Activated B cell treated with CpG ODN at 0.5 μM for 24 hours (primary cell): Measurements from ENCODE around the gene SBK3. TPM values are rescaled to one million over a fixed set of nuclear protein-coding genes. Genes with fewer than 3 reads are reported as not detected.
"Not testable (repeated sequence)": the region's sequence is repeated elsewhere in the genome, so short reads cannot be mapped to it uniquely, and the experiment has no call there.

Source experiments
- ATAC-seq: fragments of 200-7000 bp; cut with Tn5 transposase; one replicate; pipeline ENCODE4 v1.10.0; 2021; ENCODE audit warnings: low read depth, mild to moderate bottlenecking, moderate library complexity
- CTCF ChIA-PET: fragments of 350-600 bp; sonication (Branson Sonifier 250); formaldehyde crosslinking; loops from one replicate; lab custom pipeline; 2021; ENCODE audit warnings: antibody characterized with exemption; lab: Charles Lee
- POLR2A ChIA-PET: fragments of 350-600 bp; sonication (Branson Sonifier 250); formaldehyde crosslinking; loops from one replicate; lab custom pipeline; 2021; ENCODE audit warnings: antibody characterized with exemption; lab: Charles Lee
- DNase-seq: peaks from one replicate; pipeline ENCODE4 v3.0.0; 2022
- H3K27ac Mint-ChIP-seq: one replicate; pipeline ENCODE4 v1.8.0; 2020; ENCODE audit warnings: mixed read lengths
- H3K27me3 Mint-ChIP-seq: one replicate; pipeline ENCODE4 v1.8.0; 2021; ENCODE audit warnings: mixed read lengths
- H3K36me3 Mint-ChIP-seq: one replicate; pipeline ENCODE4 v1.8.0; 2021; ENCODE audit warnings: low read depth, mixed read lengths
- H3K4me1 Mint-ChIP-seq: one replicate; pipeline ENCODE4 v1.8.0; 2021; ENCODE audit warnings: mixed read lengths
- H3K4me3 Mint-ChIP-seq: one replicate; pipeline ENCODE4 v1.8.0; 2020; ENCODE audit warnings: mild to moderate bottlenecking, mixed read lengths
- H3K9me3 Mint-ChIP-seq: one replicate; pipeline ENCODE4 v1.8.0; 2020; ENCODE audit warnings: mixed read lengths
- CTCF ChIP-seq: fragments of 200-600 bp; IDR thresholded peaks from one replicate; pipeline ENCODE4 v1.8.0; 2022; ENCODE audit warnings: antibody characterized with exemption, mild to moderate bottlenecking
- intact Hi-C: fragments of 100-400 bp; cut with micrococcal nuclease; formaldehyde crosslinking; loops from one replicate; pipeline ENCODE4 v1.15.1; 2024
- total RNA-seq: library from RNA; stranded (reverse); gene quantifications from 2 replicates; pipeline ENCODE4 v1.2.3, GENCODE V29; 2022

The SBK3 gene
- total RNA-seq, 1 donor from 2014 or later = not detected

DNA sequence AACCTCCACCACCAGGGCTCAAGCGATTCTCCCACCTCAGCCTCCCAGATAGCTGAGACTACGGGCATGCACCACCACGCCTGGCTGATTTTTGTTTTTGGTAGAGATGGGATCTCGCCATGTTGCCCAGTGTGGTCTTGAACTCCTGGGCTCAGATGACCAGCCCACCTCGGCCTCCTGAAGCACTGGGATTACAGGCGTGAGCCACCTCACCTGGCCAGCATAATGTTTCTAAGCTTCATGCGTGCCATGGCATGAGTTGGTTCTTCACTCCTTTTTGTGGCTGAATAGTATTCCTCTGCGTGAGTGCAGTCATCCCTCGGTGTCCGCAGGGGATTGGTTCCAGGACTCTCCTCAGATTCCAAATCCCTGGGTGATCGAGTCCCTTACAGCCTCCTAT is 39.5 kb upstream of the SBK3 start:
- CTCF ChIA-PET = interaction anchor here (0.9 kb wide), 1 partner anchor 81 kb away, joined by 3 read pairs; no protein-coding TSS in a partner anchor
- H3K27ac Mint-ChIP-seq = no peak overlapping the region
- H3K9me3 Mint-ChIP-seq = no peaks in the 10 kb centered on the region
- H3K36me3 Mint-ChIP-seq = peaks cover 3% of the 10 kb centered on the region
- no peaks in the 10 kb centered on the region for H3K27me3 Mint-ChIP-seq
- POLR2A ChIA-PET = interaction anchor here (1.1 to 5.7 kb wide), 2 partner anchors 15 to 50 kb away, joined by 4 to 42 read pairs; partner anchors contain the start of genes FIZ1 and ZNF524
- TF ChIP-seq CTCF = no peak
- DNase-seq = no peak
- intact Hi-C loops = no loop called here
- no peak for ATAC-seq
- H3K4me1 Mint-ChIP-seq = peaks cover 45% of the 10 kb centered on the region
- no peak overlapping the region for H3K4me3 Mint-ChIP-seq

DNA sequence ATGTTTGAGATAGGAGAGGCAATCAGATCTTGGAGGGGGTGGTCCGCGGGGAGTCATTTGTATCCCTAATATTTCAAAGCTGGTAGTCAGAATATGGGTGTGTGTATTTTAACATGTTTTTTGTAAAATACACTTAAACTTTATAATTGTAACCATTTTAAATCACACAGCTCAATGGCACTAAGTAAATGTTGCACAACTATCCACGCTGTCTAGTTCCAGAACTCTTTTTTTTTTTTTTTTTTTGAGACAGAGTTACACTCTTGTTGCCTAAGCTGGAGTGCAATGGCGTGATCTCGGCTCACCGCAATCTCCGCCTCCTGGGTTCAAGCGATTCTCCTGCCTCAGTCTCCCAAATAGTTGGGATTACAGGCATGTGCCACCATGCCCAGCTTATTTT is 38.6 kb upstream of the SBK3 start:
- POLR2A ChIA-PET = interaction anchor here (1.1 to 5.7 kb wide), 2 partner anchors 16 to 51 kb away, joined by 4 to 42 read pairs; partner anchors contain the start of genes FIZ1 and ZNF524
- intact Hi-C loops, H3K36me3 Mint-ChIP-seq: not testable (repeated sequence)

DNA sequence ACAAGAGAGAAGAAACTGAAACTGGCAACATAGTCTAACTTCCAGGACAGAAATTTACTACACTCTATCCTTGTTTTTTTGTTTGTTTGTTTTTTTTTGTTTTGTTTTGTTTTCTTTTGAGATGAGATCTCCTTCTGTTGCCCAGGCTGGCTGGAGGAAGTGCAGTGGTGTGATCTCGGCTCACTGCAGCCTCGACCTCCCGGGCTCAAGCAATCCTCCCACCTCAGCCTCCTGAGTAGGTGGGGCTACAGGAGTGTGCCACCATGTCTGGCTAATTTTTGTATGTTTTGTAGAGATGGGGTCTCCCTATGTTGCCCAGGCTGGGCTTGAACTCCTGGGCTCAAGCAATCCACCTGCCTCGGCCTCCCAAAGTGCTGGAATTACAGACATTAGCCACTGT is 36.9 kb upstream of the SBK3 start:
- CTCF ChIA-PET, intact Hi-C loops, H3K27me3 Mint-ChIP-seq, DNase-seq, H3K9me3 Mint-ChIP-seq, ATAC-seq: not testable (repeated sequence)
- POLR2A ChIA-PET = interaction anchor here (1.0 to 2.5 kb wide), 2 partner anchors 17 to 72 kb away, joined by 3 to 15 read pairs; partner anchors contain the start of genes FIZ1, U2AF2 and ZNF524
- Mint-ChIP-seq H3K27ac (peak overlapping the region; percentile 7), H3K36me3 (peaks cover 11% of the 10 kb centered on the region), H3K4me1 (peaks cover 44% of the 10 kb centered on the region), H3K4me3 (peak overlapping the region; percentile 84)

More for the DNA sequence above, 38.6 kb upstream of the SBK3 start:
- H3K4me3 Mint-ChIP-seq, H3K27me3 Mint-ChIP-seq, H3K27ac Mint-ChIP-seq, DNase-seq, H3K9me3 Mint-ChIP-seq, ATAC-seq, CTCF ChIA-PET: not testable (repeated sequence)
- H3K4me1 Mint-ChIP-seq = peaks cover 47% of the 10 kb centered on the region

- H3K4me3 Mint-ChIP-seq = peak overlapping the region; percentile 84
- intact Hi-C loops = loop anchor here (2.0 kb wide), 4 partner anchors 17 to 93 kb away; partner anchors contain the start of genes EPN1, FIZ1, U2AF2 and ZNF580
- peak overlapping the region; percentile 7 for H3K27ac Mint-ChIP-seq
- H3K9me3 Mint-ChIP-seq = no peaks in the 10 kb centered on the region
- DNase-seq (no peak), ATAC-seq (no peak)
- TF ChIP-seq CTCF = no peak
- no peaks in the 10 kb centered on the region for H3K27me3 Mint-ChIP-seq
- H3K36me3 Mint-ChIP-seq = peaks cover 16% of the 10 kb centered on the region
- CTCF ChIA-PET = no interaction called here
- peaks cover 39% of the 10 kb centered on the region for H3K4me1 Mint-ChIP-seq
- POLR2A ChIA-PET = interaction anchor here (0.7 to 2.5 kb wide), 3 partner anchors 17 to 73 kb away, joined by 3 to 15 read pairs (median 3); partner anchors contain the start of genes FIZ1, U2AF2, ZNF524 and ZNF580
Measured at GRCh38 chr19:55581823-55582223, 36.5 kb upstream of the SBK3 start.

DNA sequence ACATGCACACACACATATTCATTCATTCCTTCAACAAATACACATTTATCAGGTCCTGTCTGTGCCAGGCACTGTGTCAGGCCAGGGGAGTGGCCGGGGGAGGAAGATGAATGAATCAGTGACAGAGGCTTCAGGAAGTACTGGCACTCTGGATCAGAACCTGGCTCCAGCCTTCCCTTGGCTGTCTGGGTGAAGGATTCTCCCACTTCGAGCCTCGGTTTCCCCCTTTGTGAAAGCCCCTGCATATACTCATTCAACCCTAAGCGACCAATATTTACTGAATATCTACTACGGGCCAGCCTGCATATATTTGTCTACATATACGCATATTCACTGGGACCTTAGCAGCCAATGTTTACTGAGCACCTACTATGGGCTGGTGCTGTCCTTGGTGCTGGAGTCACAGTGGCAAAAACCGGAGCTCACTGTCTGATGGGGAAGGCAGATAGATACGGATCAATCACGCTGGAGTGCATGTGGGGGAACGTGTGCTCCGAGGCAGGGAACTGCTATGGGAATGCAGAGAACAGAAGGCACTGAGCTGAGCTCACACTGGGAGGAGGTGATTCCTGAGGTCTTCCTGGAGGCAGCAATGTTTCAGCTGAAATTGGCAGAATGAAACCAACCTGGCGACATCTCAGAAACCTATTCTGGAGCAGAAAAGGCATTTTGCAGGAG is 35.9 kb upstream of the SBK3 start:
- CTCF ChIA-PET = interaction anchor here (1.0 to 1.2 kb wide), 2 partner anchors 73 to 77 kb away, joined by 3 read pairs; partner anchors contain the start of gene U2AF2
- H3K27me3 Mint-ChIP-seq = no peaks in the 10 kb centered on the region
- no peak for TF ChIP-seq CTCF
- H3K4me1 Mint-ChIP-seq = peaks cover 34% of the 10 kb centered on the region
- H3K27ac Mint-ChIP-seq = peak overlapping the region; percentile 61
- POLR2A ChIA-PET = interaction anchor here (0.6 to 2.5 kb wide), 5 partner anchors 14 to 104 kb away, joined by 3 to 15 read pairs (median 3); partner anchors contain the start of genes FIZ1, U2AF2, ZNF524 and ZNF580
- H3K9me3 Mint-ChIP-seq = no peaks in the 10 kb centered on the region
- ATAC-seq (no peak), DNase-seq (no peak)
- peak overlapping the region; percentile 84 for H3K4me3 Mint-ChIP-seq
- intact Hi-C loops = loop anchor here (2.0 kb wide), 4 partner anchors 18 to 94 kb away; partner anchors contain the start of genes EPN1, FIZ1, U2AF2 and ZNF580
- peaks cover 17% of the 10 kb centered on the region for H3K36me3 Mint-ChIP-seq
